Upper lobe of left lung (tissue), 4 donors: ENCODE measurements around the gene EFCAB9.

Source experiments
- CTCF ChIP-seq, 6 experiments: fragments of 450-650 bp in 4 of 6; fragments of 200-600 bp in 2 of 6; sonication (generic) in 2 of 6; IDR thresholded peaks; one replicate each; pipeline ENCODE4 v1.5.1; 2016 to 2019; ENCODE audit warnings: antibody characterized with exemption in 6 of 6
- EP300 ChIP-seq, 4 donors: sonication (generic); formaldehyde crosslinking; IDR thresholded peaks; one replicate each; pipeline ENCODE4 v1.5.1; 2017; ENCODE audit warnings: antibody characterized with exemption in 4 of 4, control low read depth in 2 of 4
- POLR2AphosphoS5 ChIP-seq, 2 donors: sonication (generic); formaldehyde crosslinking; IDR thresholded peaks; one replicate each; pipeline ENCODE4 v1.5.1; 2017; ENCODE audit warnings: antibody characterized with exemption in 2 of 2

- no peak for TF ChIP-seq CTCF (IDR thresholded peaks at IDR 0.05)
- TF ChIP-seq POLR2AphosphoS5 (IDR thresholded peaks at IDR 0.05): peak; percentile 14 to 70
- no peak for TF ChIP-seq EP300 (IDR thresholded peaks at IDR 0.05)
These were observed 26.1 kb upstream of the EFCAB9 start for GRCh38 chr5:172167895-172168294.
